A549 treated with AZD9567 at 1 μM for 4 hours (cell line): ENCODE data around the gene TOMM34. TPM values are rescaled to one million over a fixed set of nuclear protein-coding genes. Genes with fewer than 3 reads are reported as not detected.

Source experiments
- total RNA-seq: library from RNA; stranded (reverse); fragments of 200-300 nt; extraction: Qiagen RNA extraction; gene quantifications from 5 replicates; pipeline ENCODE4 v1.2.3, GENCODE V29; 2022; ENCODE audit not compliant: insufficient read depth

TOMM34 gene
- total RNA-seq: 39.4 to 46.1 TPM (median 40.5 TPM) in 5 replicates

GRCh38 chr20:44960103-44960852 is at the start of gene TOMM34:
Gene TOMM34, minus strand, starts transcription at chr20:44960397. Its CDS starts 64 bp downstream, at chr20:44960333.

GRCh38 chr20:44966030-44966961 is 6.1 kb upstream of the TOMM34 start, which contains the start of gene STK4:
Gene STK4, plus strand, starts transcription at chr20:44966512. Its CDS starts 57 bp downstream, at chr20:44966569.

GRCh38 chr20:44909872-44910689 is 50.1 kb downstream of the TOMM34 start, which contains the start of gene PABPC1L:
Gene PABPC1L, plus strand, starts transcription at chr20:44910060. Its CDS starts 84 bp downstream, at chr20:44910144.

Other genes starting within 250 kb of the TOMM34 start
- 28.4 to 39.1 TPM (median 29.6 TPM) in 5 replicates for gene CCN5, start 245.0 kb downstream of the TOMM34 start, total RNA-seq
- gene KCNK15, start 214.5 kb downstream of the TOMM34 start, total RNA-seq: 0.52 to 0.64 TPM (median 0.59 TPM) in 4 of 5 replicates, not detected in the other
- 0.60 to 1.7 TPM (median 1.6 TPM) in 5 replicates for gene RIMS4, start 149.9 kb downstream of the TOMM34 start, total RNA-seq
- 184 to 225 TPM (median 188 TPM) in 5 replicates for gene YWHAB, start 74.7 kb downstream of the TOMM34 start, total RNA-seq
- gene PABPC1L, start 50.3 kb downstream of the TOMM34 start, total RNA-seq: 8.9 to 20.7 TPM (median 19.7 TPM) in 5 replicates
- 13.6 to 16.4 TPM (median 14.6 TPM) in 5 replicates for gene STK4, start 6.1 kb upstream of the TOMM34 start, total RNA-seq
- 0.01 TPM in 1 of 5 replicates, not detected in the others for gene KCNS1, start 140.7 kb upstream of the TOMM34 start, total RNA-seq
- not detected in 5 replicates for gene WFDC5, start 154.8 kb upstream of the TOMM34 start, total RNA-seq
- not detected in 5 replicates for gene WFDC12, start 164.1 kb upstream of the TOMM34 start, total RNA-seq
- gene PI3, start 214.5 kb upstream of the TOMM34 start, total RNA-seq: 1.8 to 3.8 TPM (median 2.3 TPM) in 4 of 5 replicates, not detected in the other
- gene SEMG1, start 246.6 kb upstream of the TOMM34 start, total RNA-seq: not detected in 5 replicates